OCI-LY7 (cell line): ENCODE results near the gene DIP2C. TPM values are rescaled to one million over a fixed set of nuclear protein-coding genes. Genes with fewer than 3 reads are reported as not detected.

Experiments used
- BruUV-seq: library from RNA; stranded (reverse); fragments of 400-500 nt; replicated peaks from 2 replicates; lab custom pipeline; 2021; lab: Mats Ljungman, UMichigan
- CTCF ChIA-PET: fragments of 300-600 bp; sonication (Branson Sonifier 250); formaldehyde crosslinking; loops from one replicate; lab custom pipeline; 2022; ENCODE audit warnings: antibody characterized with exemption; ENCODE audit not compliant: unreplicated experiment; lab: Charles Lee
- POLR2A ChIA-PET: fragments of 300-600 bp; sonication (Branson Sonifier 250); formaldehyde crosslinking; loops from one replicate; lab custom pipeline; 2022; ENCODE audit warnings: antibody characterized with exemption; lab: Charles Lee
- DNase-seq: peaks from one replicate; pipeline ENCODE4 v3.0.0-alpha.2; 2015; ENCODE audit warnings: low spot score
- H2AFZ ChIP-seq: fragments of 200-600 bp; sonication (generic), shearing (Covaris generic); 2 replicates; pipeline ENCODE4 v1.6.1; 2014; ENCODE audit warnings: mild to moderate bottlenecking, antibody characterized with exemption, low read length, moderate library complexity
- H3K27ac ChIP-seq: fragments of 200-600 bp; sonication (generic); 2 replicates; pipeline ENCODE4 v1.5.1; 2014; ENCODE audit warnings: mixed run types, low read depth, mild to moderate bottlenecking, moderate library complexity, low read length, inconsistent platforms; ENCODE audit not compliant: poor library complexity, severe bottlenecking
- H3K36me3 ChIP-seq: fragments of 200-600 bp; sonication (generic); 2 replicates; pipeline ENCODE4 v1.6.1; 2014; ENCODE audit warnings: mild to moderate bottlenecking, antibody characterized with exemption, low read length, moderate library complexity, mixed read lengths; ENCODE audit not compliant: insufficient read depth
- H3K4me1 ChIP-seq: fragments of 200-600 bp; sonication (generic); 2 replicates; pipeline ENCODE4 v1.5.1; 2014; ENCODE audit warnings: mild to moderate bottlenecking, low read length; ENCODE audit not compliant: insufficient read depth, poor library complexity, severe bottlenecking
- H3K4me2 ChIP-seq: fragments of 200-600 bp; sonication (generic); 2 replicates; pipeline ENCODE4 v1.6.1; 2014; ENCODE audit warnings: mild to moderate bottlenecking, low read length
- H3K4me3 ChIP-seq: fragments of 200-600 bp; sonication (generic); 2 replicates; pipeline ENCODE4 v1.5.1; 2014; ENCODE audit warnings: mild to moderate bottlenecking, low read depth, low read length; ENCODE audit not compliant: poor library complexity, severe bottlenecking
- H3K79me2 ChIP-seq: fragments of 200-600 bp; sonication (generic); 2 replicates; pipeline ENCODE4 v1.6.1; 2016; ENCODE audit warnings: low read depth, mild to moderate bottlenecking, low read length, moderate library complexity, mixed read lengths; ENCODE audit not compliant: insufficient read depth
- H3K9me2 ChIP-seq: fragments of 200-600 bp; sonication (generic); 2 replicates; pipeline ENCODE4 v1.6.1; 2016; ENCODE audit warnings: mild to moderate bottlenecking, low read length, mixed read lengths; ENCODE audit not compliant: insufficient read depth
- H3K9me3 ChIP-seq: fragments of 200-600 bp; sonication (generic); 2 replicates; pipeline ENCODE4 v1.6.1; 2014; ENCODE audit warnings: mild to moderate bottlenecking, mixed run types, low read length, mixed read lengths
- H4K20me1 ChIP-seq: fragments of 200-600 bp; sonication (generic); 2 replicates; pipeline ENCODE4 v1.6.1; 2014; ENCODE audit warnings: mild to moderate bottlenecking, antibody characterized with exemption, low read length, moderate library complexity, mixed read lengths; ENCODE audit not compliant: insufficient read depth
- EZH2phosphoT487 ChIP-seq: fragments of 200-600 bp; sonication (generic); IDR thresholded peaks from 2 replicates; pipeline ENCODE4 v1.6.1; 2018; ENCODE audit warnings: low read depth, borderline replicate concordance, mild to moderate bottlenecking, mixed run types, antibody characterized with exemption, low read length, moderate library complexity, mixed read lengths
- intact Hi-C: fragments of 100-400 bp; cut with micrococcal nuclease; formaldehyde crosslinking; loops from one replicate; pipeline ENCODE4 v1.10.0; 2022; ENCODE audit not compliant: unreplicated experiment
- total RNA-seq, 2 experiments: library from RNA; depleted of rRNA in 1 of 2; stranded (reverse); fragments of >200 nt in 1 of 2; shearing (Covaris generic) in 1 of 2; gene quantifications; 2 replicates each; pipeline ENCODE4 v1.2.3, GENCODE V29; 2014 to 2022
- TF ChIP-seq, protein P1 (sequence below): fragments of 200-600 bp; sonication (generic); conservative IDR thresholded peaks from 2 replicates; pipeline ENCODE4 v1.5.1; 2014; ENCODE audit warnings: mild to moderate bottlenecking, antibody characterized with exemption, low read length, moderate library complexity, mixed read lengths

Gene DIP2C
- total RNA-seq, 2 experiments from 2014 or later = 10.9 to 29.5 TPM

DNA sequence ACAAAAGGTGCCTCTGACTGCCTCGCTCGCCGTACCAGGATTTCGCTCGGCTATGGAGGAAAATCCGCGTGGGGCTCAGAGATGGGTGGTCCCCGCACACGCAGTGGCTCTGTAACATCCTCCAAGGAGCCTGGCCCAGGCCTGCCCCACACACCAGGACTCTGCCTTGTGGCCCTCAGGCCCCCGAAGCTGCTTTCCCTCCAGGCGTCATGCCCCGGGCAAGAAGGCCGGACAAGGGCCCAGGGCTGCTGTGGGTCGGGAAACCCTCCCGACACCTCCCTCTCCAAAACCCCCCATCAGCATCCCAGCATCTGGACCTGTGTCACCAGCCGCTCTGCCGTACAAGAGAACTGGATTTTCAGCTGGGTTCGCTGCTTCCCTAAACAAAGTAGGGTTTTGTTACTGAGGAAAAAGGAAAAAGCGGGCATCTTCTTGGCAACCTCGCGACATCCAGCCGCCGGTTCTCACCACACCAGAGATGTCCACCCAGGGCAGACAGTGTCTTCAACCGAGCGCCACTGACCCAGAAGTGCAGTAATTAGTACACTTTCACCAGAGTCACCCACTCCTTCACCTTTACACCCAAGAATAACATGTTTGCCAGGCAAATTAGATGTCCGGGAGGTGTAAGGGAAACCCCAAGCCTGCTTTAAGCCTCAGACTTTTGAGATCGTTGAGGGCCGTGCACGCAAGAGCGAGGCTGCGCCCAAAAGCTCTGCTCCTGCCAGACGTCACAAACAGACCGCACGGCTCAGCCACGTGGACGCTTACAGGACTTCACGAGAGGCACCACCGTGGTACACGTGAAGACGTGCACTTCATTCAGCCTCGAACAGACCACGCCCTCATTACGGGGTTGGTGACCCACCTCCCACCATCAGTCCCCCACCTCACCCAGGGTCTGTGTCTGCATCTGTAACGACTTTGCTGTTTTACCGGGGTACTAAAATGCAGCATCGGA, 62.2 kb downstream of the DIP2C start:
- H3K9me2 ChIP-seq = no peaks in the 10 kb centered on the region
- ChIA-PET CTCF (no interaction called here), POLR2A (no interaction called here)
- no peaks in the 10 kb centered on the region for H4K20me1 ChIP-seq
- no peaks in the 10 kb centered on the region for H3K79me2 ChIP-seq
- DNase-seq = no peak
- BruUV-seq = no TSS peak
- TF ChIP-seq, protein P1, sequence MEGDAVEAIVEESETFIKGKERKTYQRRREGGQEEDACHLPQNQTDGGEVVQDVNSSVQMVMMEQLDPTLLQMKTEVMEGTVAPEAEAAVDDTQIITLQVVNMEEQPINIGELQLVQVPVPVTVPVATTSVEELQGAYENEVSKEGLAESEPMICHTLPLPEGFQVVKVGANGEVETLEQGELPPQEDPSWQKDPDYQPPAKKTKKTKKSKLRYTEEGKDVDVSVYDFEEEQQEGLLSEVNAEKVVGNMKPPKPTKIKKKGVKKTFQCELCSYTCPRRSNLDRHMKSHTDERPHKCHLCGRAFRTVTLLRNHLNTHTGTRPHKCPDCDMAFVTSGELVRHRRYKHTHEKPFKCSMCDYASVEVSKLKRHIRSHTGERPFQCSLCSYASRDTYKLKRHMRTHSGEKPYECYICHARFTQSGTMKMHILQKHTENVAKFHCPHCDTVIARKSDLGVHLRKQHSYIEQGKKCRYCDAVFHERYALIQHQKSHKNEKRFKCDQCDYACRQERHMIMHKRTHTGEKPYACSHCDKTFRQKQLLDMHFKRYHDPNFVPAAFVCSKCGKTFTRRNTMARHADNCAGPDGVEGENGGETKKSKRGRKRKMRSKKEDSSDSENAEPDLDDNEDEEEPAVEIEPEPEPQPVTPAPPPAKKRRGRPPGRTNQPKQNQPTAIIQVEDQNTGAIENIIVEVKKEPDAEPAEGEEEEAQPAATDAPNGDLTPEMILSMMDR = no peak
- TF ChIP-seq EZH2phosphoT487 = no peak
- H3K9me3 ChIP-seq = no peaks in the 10 kb centered on the region
- H2AFZ ChIP-seq = no peak overlapping the region
- no peak overlapping the region for H3K4me3 ChIP-seq
- no peaks in the 10 kb centered on the region for H3K36me3 ChIP-seq
- no peaks in the 10 kb centered on the region for H3K4me1 ChIP-seq
- intact Hi-C loops = no loop called here
- H3K4me2 ChIP-seq = no peak overlapping the region
- H3K27ac ChIP-seq = no peak overlapping the region

DNA sequence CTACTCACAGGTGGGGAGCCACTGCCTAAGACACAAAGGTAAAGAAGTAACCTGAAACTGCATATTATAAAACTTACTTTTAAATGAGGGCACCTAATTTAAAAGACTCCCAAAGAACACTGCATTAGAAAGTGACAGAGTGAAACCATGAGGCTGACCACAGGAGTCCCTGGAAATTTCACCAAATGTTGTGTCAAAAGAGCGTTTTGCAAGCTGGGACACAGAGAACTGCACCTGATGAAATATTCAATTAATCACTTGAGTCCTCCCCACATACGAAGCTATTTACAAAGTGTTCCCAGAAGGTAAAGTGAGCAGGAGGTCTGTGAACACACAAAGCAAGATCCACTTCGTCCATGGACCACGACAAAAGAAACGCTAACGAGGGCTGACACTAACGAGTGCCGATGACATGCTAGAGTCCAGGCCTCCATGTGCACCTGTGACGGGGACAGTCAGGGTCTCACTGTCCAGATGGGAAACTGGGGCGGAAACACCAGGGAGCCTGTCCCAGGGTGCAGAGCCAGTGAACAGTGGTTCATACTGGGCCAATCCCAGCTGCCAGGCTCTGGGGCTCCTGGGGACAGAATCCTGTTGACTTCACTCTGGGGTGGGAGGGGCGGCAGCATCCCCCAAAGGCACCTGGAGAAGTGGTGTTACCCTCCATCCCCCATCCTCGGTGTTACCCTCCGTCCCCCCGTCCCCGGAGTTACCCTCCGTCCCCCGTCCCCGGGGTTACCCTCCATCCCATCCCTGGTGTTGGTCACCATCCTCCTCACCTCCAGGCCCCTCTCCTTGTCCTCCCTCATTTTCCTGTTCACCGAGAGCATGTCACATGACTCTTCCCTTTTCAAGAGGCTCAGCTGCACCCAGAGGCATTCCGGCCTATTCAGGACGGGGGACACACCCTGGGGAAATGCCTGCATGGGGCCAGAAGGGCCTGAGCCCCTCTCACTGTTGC, 63.4 kb downstream of the DIP2C start:
- CTCF ChIA-PET = no interaction called here

More for the DNA sequence above, 63.4 kb downstream of the DIP2C start:
- TF ChIP-seq EZH2phosphoT487 = no peak
- TF ChIP-seq, protein P1 = no peak
- BruUV-seq = no TSS peak
- Histone ChIP-seq H3K4me2 (no peak overlapping the region), H3K79me2 (no peaks in the 10 kb centered on the region), H3K4me1 (peaks cover 4% of the 10 kb centered on the region), H3K27ac (no peak overlapping the region), H4K20me1 (no peaks in the 10 kb centered on the region), H3K9me3 (no peaks in the 10 kb centered on the region), H3K4me3 (no peak overlapping the region), H2AFZ (no peak overlapping the region), H3K9me2 (no peaks in the 10 kb centered on the region), H3K36me3 (no peaks in the 10 kb centered on the region)
- no peak for DNase-seq
- intact Hi-C loops = no loop called here
- POLR2A ChIA-PET = interaction anchor here (0.9 kb wide), 1 partner anchor 20 kb away, joined by 5 read pairs; no protein-coding TSS in a partner anchor
